ENCODE data around the gene GALNT13.

Gene GALNT13

DNA sequence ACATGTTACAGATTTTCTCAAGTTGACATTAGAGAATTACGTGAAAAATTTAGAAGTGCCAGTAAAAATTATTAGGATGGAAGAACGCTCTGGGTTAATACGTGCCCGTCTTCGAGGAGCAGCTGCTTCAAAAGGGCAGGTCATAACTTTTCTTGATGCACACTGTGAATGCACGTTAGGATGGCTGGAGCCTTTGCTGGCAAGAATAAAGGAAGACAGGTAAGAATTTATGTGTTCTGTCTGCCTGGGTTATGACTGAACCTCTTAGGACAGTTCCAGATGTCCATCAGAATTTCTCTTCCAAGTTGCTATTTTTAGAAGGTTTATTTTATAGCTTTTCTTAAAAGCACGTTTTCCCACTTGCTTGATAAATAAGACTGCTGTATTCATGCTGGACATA lies 371.0 kb downstream of the GALNT13 start:
- DNase-seq (ENCODE audit: low read depth): no peak
- H3K4me3 ChIP-seq (ENCODE audit: low read depth, low read length): no peak overlapping the region
- TF ChIP-seq, protein P1, sequence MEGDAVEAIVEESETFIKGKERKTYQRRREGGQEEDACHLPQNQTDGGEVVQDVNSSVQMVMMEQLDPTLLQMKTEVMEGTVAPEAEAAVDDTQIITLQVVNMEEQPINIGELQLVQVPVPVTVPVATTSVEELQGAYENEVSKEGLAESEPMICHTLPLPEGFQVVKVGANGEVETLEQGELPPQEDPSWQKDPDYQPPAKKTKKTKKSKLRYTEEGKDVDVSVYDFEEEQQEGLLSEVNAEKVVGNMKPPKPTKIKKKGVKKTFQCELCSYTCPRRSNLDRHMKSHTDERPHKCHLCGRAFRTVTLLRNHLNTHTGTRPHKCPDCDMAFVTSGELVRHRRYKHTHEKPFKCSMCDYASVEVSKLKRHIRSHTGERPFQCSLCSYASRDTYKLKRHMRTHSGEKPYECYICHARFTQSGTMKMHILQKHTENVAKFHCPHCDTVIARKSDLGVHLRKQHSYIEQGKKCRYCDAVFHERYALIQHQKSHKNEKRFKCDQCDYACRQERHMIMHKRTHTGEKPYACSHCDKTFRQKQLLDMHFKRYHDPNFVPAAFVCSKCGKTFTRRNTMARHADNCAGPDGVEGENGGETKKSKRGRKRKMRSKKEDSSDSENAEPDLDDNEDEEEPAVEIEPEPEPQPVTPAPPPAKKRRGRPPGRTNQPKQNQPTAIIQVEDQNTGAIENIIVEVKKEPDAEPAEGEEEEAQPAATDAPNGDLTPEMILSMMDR (IDR thresholded peaks at IDR 0.05; ENCODE audit: control insufficient read depth, extremely low read depth, insufficient read depth): no peak

DNA sequence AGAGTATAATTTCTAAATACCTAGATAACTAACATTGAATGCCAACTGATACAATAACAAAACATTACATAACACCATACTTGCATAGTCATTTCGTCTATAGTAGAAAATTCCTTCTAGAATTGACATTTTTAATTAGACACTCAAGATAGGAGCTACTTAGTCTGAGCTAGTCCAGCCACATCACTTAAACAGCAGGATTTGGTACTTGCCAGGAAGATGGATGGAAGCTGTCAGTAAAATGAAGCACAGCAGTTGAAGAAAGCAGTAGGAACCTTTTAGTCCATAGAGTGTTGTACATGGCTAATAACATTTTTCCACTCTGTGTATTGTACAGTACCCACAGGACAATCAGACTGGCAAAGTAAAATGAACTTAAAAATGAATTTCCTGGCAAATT lies 372.0 kb downstream of the GALNT13 start:
- TF ChIP-seq, protein P1 (IDR thresholded peaks at IDR 0.05; ENCODE audit: control insufficient read depth, extremely low read depth, insufficient read depth): no peak

DNA sequence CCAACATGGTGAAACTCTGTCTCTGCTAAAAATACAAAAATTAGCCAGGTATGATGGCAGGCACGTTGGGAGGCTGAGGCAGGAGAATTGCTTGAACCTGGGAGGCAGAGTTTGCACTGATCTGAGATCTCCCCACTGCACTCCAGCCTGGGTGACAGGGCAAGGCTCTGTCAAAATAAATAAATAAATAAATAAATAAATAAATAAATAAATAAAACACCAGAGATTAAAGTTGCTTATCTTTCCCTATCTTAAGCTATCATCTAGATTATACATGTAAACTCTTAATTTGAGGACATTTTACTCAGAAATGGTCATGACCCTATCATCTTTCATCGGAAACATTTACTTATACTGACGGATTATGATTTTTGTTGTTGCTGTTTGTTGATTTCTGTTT lies 373.2 kb downstream of the GALNT13 start:
- H3K4me3 ChIP-seq (ENCODE audit: low read depth, low read length): no peak overlapping the region
- TF ChIP-seq, protein P1 (IDR thresholded peaks at IDR 0.05; ENCODE audit: control insufficient read depth, extremely low read depth, insufficient read depth): no peak
- no peak for DNase-seq (ENCODE audit: low read depth)

More for the DNA sequence above, 372.0 kb downstream of the GALNT13 start:
- no peak overlapping the region for H3K4me3 ChIP-seq (ENCODE audit: low read depth, low read length)
- DNase-seq (ENCODE audit: low read depth): no peak

GRCh38 chr2:154247503-154247902 lies 375.8 kb downstream of the GALNT13 start:
- no peak overlapping the region for H3K4me3 ChIP-seq (ENCODE audit: low read depth, low read length)
- TF ChIP-seq, protein P1 (IDR thresholded peaks at IDR 0.05; ENCODE audit: control insufficient read depth, extremely low read depth, insufficient read depth): no peak
- DNase-seq (ENCODE audit: low read depth): no peak

DNA sequence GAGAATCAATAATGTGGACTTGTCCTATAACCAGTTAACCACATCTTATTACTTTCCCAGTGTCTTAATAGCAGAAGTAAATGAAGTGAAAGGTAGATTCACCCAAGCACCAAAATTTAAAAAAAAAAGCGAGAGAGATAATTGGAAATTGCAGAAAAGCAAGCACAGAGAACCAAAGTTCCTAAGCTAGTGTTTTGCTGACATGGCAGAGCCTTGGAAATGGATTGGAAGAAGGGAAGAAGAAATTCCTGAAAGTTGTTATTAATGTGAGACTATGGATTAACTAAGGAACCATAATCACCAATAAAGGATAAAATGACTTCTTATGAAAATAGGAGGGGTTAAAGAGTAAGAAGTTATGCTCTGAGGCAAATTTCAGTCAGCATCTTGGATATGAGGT lies 384.4 kb downstream of the GALNT13 start:
- TF ChIP-seq, protein P1 (IDR thresholded peaks at IDR 0.05; ENCODE audit: control insufficient read depth, extremely low read depth, insufficient read depth): no peak
- DNase-seq (ENCODE audit: low read depth): no peak
- H3K4me3 ChIP-seq (ENCODE audit: low read depth, low read length): no peak overlapping the region

GRCh38 chr2:154259030-154259429 lies 387.3 kb downstream of the GALNT13 start:
- no peak for DNase-seq (ENCODE audit: low read depth)
- H3K4me3 ChIP-seq (ENCODE audit: low read depth, low read length): no peak overlapping the region
- TF ChIP-seq, protein P1 (IDR thresholded peaks at IDR 0.05; ENCODE audit: control insufficient read depth, extremely low read depth, insufficient read depth): no peak

DNA sequence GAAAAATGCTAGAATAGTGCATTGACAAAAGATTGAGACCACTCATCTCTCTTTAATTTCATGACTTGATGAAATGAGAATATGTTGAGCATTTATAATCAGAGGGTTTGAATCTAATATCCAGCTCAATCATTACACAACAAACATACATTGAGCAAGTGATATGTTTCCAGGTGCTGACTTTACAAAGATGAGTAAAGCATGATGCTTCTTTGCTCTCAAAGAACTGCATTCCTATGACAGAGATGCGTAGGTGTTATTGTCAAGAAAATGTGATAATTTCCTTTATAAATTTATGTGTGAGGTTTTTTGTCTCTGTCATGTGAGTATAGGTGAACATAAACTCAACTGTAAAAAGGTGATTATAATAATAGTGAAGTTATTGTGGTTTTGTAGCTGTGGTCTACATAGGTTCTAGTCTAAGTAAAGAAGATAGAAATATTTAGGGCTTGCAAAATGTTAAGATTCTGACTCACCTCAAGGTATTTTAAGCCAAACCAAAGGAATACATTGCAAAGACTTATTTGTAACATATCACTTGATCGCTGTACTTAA lies 389.8 kb downstream of the GALNT13 start:
- DNase-seq (ENCODE audit: low read depth): no peak
- H3K4me3 ChIP-seq (ENCODE audit: low read depth, low read length): no peak overlapping the region
- TF ChIP-seq, protein P1 (IDR thresholded peaks at IDR 0.05; ENCODE audit: control insufficient read depth, extremely low read depth, insufficient read depth): no peak
